Natural killer cell (primary cell): Measurements from ENCODE around the gene AGBL2. TPM values are rescaled to one million over a fixed set of nuclear protein-coding genes. Genes with fewer than 3 reads are reported as not detected.

Experiments used
- ATAC-seq, 3 donors: fragments of 150-1000 bp in 2 of 3; fragments of 200-7000 bp in 1 of 3; cut with Tn5 transposase; 1 replicate in 1 of 3; 2 replicates in 2 of 3; pipeline ENCODE4 v1.10.0; 2021; ENCODE audit warnings: mild to moderate bottlenecking in 2 of 3, moderate library complexity in 2 of 3
- DNase-seq, 2 donors: peaks; one replicate each; pipeline versions ENCODE4 v3.0.0 to v3.0.0-alpha.2; 2013 to 2021; ENCODE audit warnings: mixed read lengths in 1 of 2
- H3K27ac ChIP-seq: one replicate; pipeline ENCODE4 v1.5.1; 2013; ENCODE audit warnings: mild to moderate bottlenecking, low read length
- H3K27me3 ChIP-seq: one replicate; pipeline ENCODE4 v1.6.1; 2013; ENCODE audit warnings: low read length; ENCODE audit not compliant: control insufficient read depth, insufficient read depth
- H3K36me3 ChIP-seq: one replicate; pipeline ENCODE4 v1.6.1; 2013; ENCODE audit warnings: low read length; ENCODE audit not compliant: control insufficient read depth, insufficient read depth
- H3K4me1 ChIP-seq: one replicate; pipeline ENCODE4 v1.6.1; 2013; ENCODE audit warnings: low read length; ENCODE audit not compliant: control insufficient read depth, insufficient read depth
- H3K4me3 ChIP-seq: one replicate; pipeline ENCODE4 v1.5.1; 2013; ENCODE audit warnings: low read length
- H3K9me3 ChIP-seq: one replicate; pipeline ENCODE4 v1.6.1; 2013; ENCODE audit warnings: low read length; ENCODE audit not compliant: control insufficient read depth, insufficient read depth
- H3K27ac Mint-ChIP-seq, 2 donors: one replicate each; pipeline ENCODE4 v1.8.0; 2022; ENCODE audit warnings: mild to moderate bottlenecking in 2 of 2, mixed read lengths in 2 of 2, moderate library complexity in 1 of 2
- H3K27me3 Mint-ChIP-seq, 2 donors: one replicate each; pipeline ENCODE4 v1.8.0; 2022; ENCODE audit warnings: low read depth in 2 of 2, mixed read lengths in 2 of 2
- H3K36me3 Mint-ChIP-seq: one replicate; pipeline ENCODE4 v1.8.0; 2022; ENCODE audit warnings: mixed read lengths
- H3K4me1 Mint-ChIP-seq, 2 donors: one replicate each; pipeline ENCODE4 v1.8.0; 2022; ENCODE audit warnings: mixed read lengths in 2 of 2
- H3K4me3 Mint-ChIP-seq: one replicate; pipeline ENCODE4 v1.8.0; 2022; ENCODE audit warnings: mild to moderate bottlenecking, moderate library complexity, mixed read lengths
- H3K9me3 Mint-ChIP-seq, 2 donors: one replicate each; pipeline ENCODE4 v1.8.0; 2022; ENCODE audit warnings: mixed read lengths in 2 of 2
- CTCF ChIP-seq: fragments of 200-600 bp; IDR thresholded peaks from one replicate; pipeline ENCODE4 v1.8.0; 2022; ENCODE audit warnings: antibody characterized with exemption
- WGBS: methylation state at CpG from one replicate; pipeline ENCODE4 v1.1.7; 2013; ENCODE audit warnings: missing lambda C conversion rate; ENCODE audit not compliant: insufficient coverage; 5-methylcytosine and 5-hydroxymethylcytosine counted together
- intact Hi-C: fragments of 100-400 bp; cut with micrococcal nuclease; formaldehyde crosslinking; loops from one replicate; pipeline ENCODE4 v1.14.2; 2022
- total RNA-seq, 4 donors: library from RNA; stranded (reverse); fragments of 120-200 nt in 1 of 4; gene quantifications; one replicate each; pipeline versions ENCODE4 v1.2.3 to v1.2.4, GENCODE V29; 2013 to 2022

Gene AGBL2
- total RNA-seq, 3 donors from 2014 or later (not counting 1 experiment from before 2014, with no cell fraction given) = 6.1 to 8.5 (median 8.2) TPM

GRCh38 chr11:47661245-47661644 is 53.9 kb downstream of the AGBL2 start:
- intact Hi-C loops = no loop called here
- Mint-ChIP-seq H3K36me3 (no peaks in the 10 kb centered on the region), H3K4me3 (no peak overlapping the region), H3K4me1 (no peaks in the 10 kb centered on the region), H3K27ac (no peak overlapping the region), H3K27me3 (peaks cover 0 to 4% of the 10 kb centered on the region in 2 donors), H3K9me3 (no peaks in the 10 kb centered on the region)
- Histone ChIP-seq H3K36me3 (no peaks in the 10 kb centered on the region), H3K4me3 (no peak overlapping the region), H3K27me3 (no peaks in the 10 kb centered on the region), H3K4me1 (no peaks in the 10 kb centered on the region), H3K27ac (no peak overlapping the region), H3K9me3 (no peaks in the 10 kb centered on the region)
- DNase-seq (no peak), ATAC-seq (no peak)
- TF ChIP-seq CTCF = no peak
- 100% methylated on average over 2 of the region's 2 CpGs for WGBS

- H3K9me3 ChIP-seq = no peaks in the 10 kb centered on the region
- intact Hi-C loops = no loop called here
- ATAC-seq (no peak), DNase-seq (no peak)
- H3K36me3 ChIP-seq = no peaks in the 10 kb centered on the region
- H3K27me3 ChIP-seq = no peaks in the 10 kb centered on the region
- TF ChIP-seq CTCF = no peak
- 85% methylated on average over 2 of the region's 4 CpGs for WGBS
- H3K27me3 Mint-ChIP-seq = peaks cover 0 to 4% of the 10 kb centered on the region in 2 donors
- no peaks in the 10 kb centered on the region for H3K9me3 Mint-ChIP-seq
- H3K27ac Mint-ChIP-seq = no peak overlapping the region
- no peaks in the 10 kb centered on the region for H3K4me1 ChIP-seq
- no peaks in the 10 kb centered on the region for H3K4me1 Mint-ChIP-seq
- no peak overlapping the region for H3K4me3 Mint-ChIP-seq
- no peaks in the 10 kb centered on the region for H3K36me3 Mint-ChIP-seq
- H3K4me3 ChIP-seq = no peak overlapping the region
- H3K27ac ChIP-seq = no peak overlapping the region
These were observed 55.9 kb downstream of the AGBL2 start for GRCh38 chr11:47659276-47659675.

GRCh38 chr11:47656260-47656885 is 58.8 kb downstream of the AGBL2 start:
- H3K36me3 Mint-ChIP-seq = no peaks in the 10 kb centered on the region
- no peak overlapping the region for H3K27ac ChIP-seq
- no peak for ATAC-seq
- H3K27me3 ChIP-seq = no peaks in the 10 kb centered on the region
- H3K36me3 ChIP-seq = no peaks in the 10 kb centered on the region
- intact Hi-C loops = no loop called here
- H3K9me3 ChIP-seq = no peaks in the 10 kb centered on the region
- no peak for TF ChIP-seq CTCF
- no peak overlapping the region for H3K4me3 ChIP-seq
- no peak for DNase-seq
- H3K4me3 Mint-ChIP-seq = no peak overlapping the region
- no peaks in the 10 kb centered on the region for H3K4me1 ChIP-seq
- 75% methylated on average over 6 of the region's 6 CpGs for WGBS
- no peak overlapping the region for H3K27ac Mint-ChIP-seq
- H3K27me3 Mint-ChIP-seq = peaks cover 7 to 8% of the 10 kb centered on the region in 2 donors
- H3K4me1 Mint-ChIP-seq = no peaks in the 10 kb centered on the region
- H3K9me3 Mint-ChIP-seq = peaks cover 2 to 3% of the 10 kb centered on the region in 2 donors
